HFFc6 (cell line): Measurements from ENCODE around the gene TTN. TPM values are rescaled to one million over a fixed set of nuclear protein-coding genes. Genes with fewer than 3 reads are reported as not detected.

Experiments used
- DNase-seq: peaks from one replicate; pipeline ENCODE4 v3.0.0-alpha.2; 2018
- H3K27ac Mint-ChIP-seq: 2 replicates; pipeline ENCODE4 v1.8.0; 2020; ENCODE audit warnings: mild to moderate bottlenecking, mixed read lengths
- H3K27me3 Mint-ChIP-seq: 2 replicates; pipeline ENCODE4 v1.8.0; 2021; ENCODE audit warnings: mild to moderate bottlenecking, moderate library complexity, mixed read lengths; ENCODE audit not compliant: insufficient read depth
- H3K36me3 Mint-ChIP-seq: 2 replicates; pipeline ENCODE4 v1.8.0; 2021; ENCODE audit warnings: low read depth, mixed read lengths
- H3K4me1 Mint-ChIP-seq: 2 replicates; pipeline ENCODE4 v1.8.0; 2020; ENCODE audit warnings: low read depth, mixed read lengths
- H3K4me3 Mint-ChIP-seq: 2 replicates; pipeline ENCODE4 v1.8.0; 2020; ENCODE audit warnings: mild to moderate bottlenecking, moderate library complexity, mixed read lengths
- H3K9me3 Mint-ChIP-seq: 2 replicates; pipeline ENCODE4 v1.8.0; 2020; ENCODE audit warnings: mild to moderate bottlenecking, mixed read lengths
- CTCF ChIP-seq: fragments of 200-600 bp; sonication (generic); IDR thresholded peaks from 2 replicates; pipeline ENCODE4 v1.5.0; 2021; ENCODE audit warnings: antibody characterized with exemption, mild to moderate bottlenecking
- total RNA-seq, 6 experiments: library from RNA; stranded (reverse); fragmentation: NEBNext Ultra II Directional; extraction: Animal tissue kit (Norgen Biotek cat#: 25700); gene quantifications; 2 replicates in 1 of 6; 3 replicates in 5 of 6; pipeline ENCODE4 v1.2.3, GENCODE V29; 2021

The TTN gene
- total RNA-seq, 6 experiments from 2014 or later, result 0.17 to 0.33 (median 0.23) TPM

- no peak for TF ChIP-seq CTCF
- DNase-seq, result no peak
- no peak overlapping the region for H3K27ac Mint-ChIP-seq
- no peaks in the 10 kb centered on the region for H3K9me3 Mint-ChIP-seq
- peaks cover 5% of the 10 kb centered on the region; the same call in 1 of the 2 replicates for H3K4me1 Mint-ChIP-seq
- peaks cover 2% of the 10 kb centered on the region; the same call in 1 of the 2 replicates for H3K27me3 Mint-ChIP-seq
- peaks cover 38% of the 10 kb centered on the region for H3K36me3 Mint-ChIP-seq
- H3K4me3 Mint-ChIP-seq, result no peak overlapping the region
These were observed 309.1 kb downstream of the TTN start for GRCh38 chr2:178498137-178498536.

- TF ChIP-seq CTCF, result no peak
- DNase-seq, result no peak
- peaks cover 46% of the 10 kb centered on the region for H3K36me3 Mint-ChIP-seq
- H3K4me1 Mint-ChIP-seq, result peaks cover 10% of the 10 kb centered on the region
- H3K9me3 Mint-ChIP-seq, result no peaks in the 10 kb centered on the region
- no peak overlapping the region for H3K27ac Mint-ChIP-seq
- H3K4me3 Mint-ChIP-seq, result no peak overlapping the region
- no peaks in the 10 kb centered on the region for H3K27me3 Mint-ChIP-seq
These were observed 311.2 kb downstream of the TTN start for GRCh38 chr2:178496049-178496448.

- no peaks in the 10 kb centered on the region for H3K27me3 Mint-ChIP-seq
- no peaks in the 10 kb centered on the region for H3K9me3 Mint-ChIP-seq
- H3K4me1 Mint-ChIP-seq, result peaks cover 21% of the 10 kb centered on the region
- TF ChIP-seq CTCF, result no peak
- DNase-seq, result no peak
- H3K4me3 Mint-ChIP-seq, result no peak overlapping the region
- no peak overlapping the region; the same call in 1 of the 2 replicates for H3K27ac Mint-ChIP-seq
- peaks cover 55% of the 10 kb centered on the region for H3K36me3 Mint-ChIP-seq
These were observed 315.6 kb downstream of the TTN start for GRCh38 chr2:178491612-178492011.

GRCh38 chr2:178485356-178485755 is 321.9 kb downstream of the TTN start:
- H3K4me1 Mint-ChIP-seq, result peaks cover 55% of the 10 kb centered on the region
- peaks cover 34% of the 10 kb centered on the region for H3K36me3 Mint-ChIP-seq
- no peak overlapping the region for H3K4me3 Mint-ChIP-seq
- H3K9me3 Mint-ChIP-seq, result no peaks in the 10 kb centered on the region
- DNase-seq, result no peak
- H3K27ac Mint-ChIP-seq, result no peak overlapping the region
- TF ChIP-seq CTCF, result no peak
- H3K27me3 Mint-ChIP-seq, result no peaks in the 10 kb centered on the region

- peaks cover 55% of the 10 kb centered on the region for H3K4me1 Mint-ChIP-seq
- DNase-seq, result no peak
- TF ChIP-seq CTCF, result no peak
- H3K4me3 Mint-ChIP-seq, result no peak overlapping the region
- no peaks in the 10 kb centered on the region for H3K27me3 Mint-ChIP-seq
- peak overlapping the region; percentile 11; the same call in 1 of the 2 replicates for H3K27ac Mint-ChIP-seq
- peaks cover 29% of the 10 kb centered on the region for H3K36me3 Mint-ChIP-seq
- no peaks in the 10 kb centered on the region for H3K9me3 Mint-ChIP-seq
These were observed 322.8 kb downstream of the TTN start for GRCh38 chr2:178484245-178485041.
